Fibroblast of lung (primary cell): ENCODE results near the gene ZBED5. TPM values are rescaled to one million over a fixed set of nuclear protein-coding genes. Genes with fewer than 3 reads are reported as not detected.

Source experiments
- DNase-seq, 2 donors: peaks; one replicate each; pipeline versions ENCODE4 v3.0.0 to v3.0.0-alpha.2; 2010; ENCODE audit warnings: low read depth in 2 of 2
- H2AFZ ChIP-seq: 2 replicates; pipeline ENCODE4 v1.5.1; 2012; ENCODE audit warnings: low read length, control low read depth, inconsistent platforms
- H3K27ac ChIP-seq: 2 replicates; pipeline ENCODE4 v1.5.1; 2011; ENCODE audit warnings: low read length, control low read depth; ENCODE audit not compliant: insufficient read depth
- H3K27me3 ChIP-seq: 2 replicates; pipeline ENCODE4 v1.5.1; 2011; ENCODE audit warnings: mild to moderate bottlenecking, low read length; ENCODE audit not compliant: control insufficient read depth, insufficient read depth
- H3K36me3 ChIP-seq: 2 replicates; pipeline ENCODE4 v1.5.1; 2011; ENCODE audit warnings: low read length; ENCODE audit not compliant: control insufficient read depth, insufficient read depth
- H3K4me1 ChIP-seq: 2 replicates; pipeline ENCODE4 v1.5.1; 2011; ENCODE audit warnings: low read length; ENCODE audit not compliant: control insufficient read depth, insufficient read depth; ENCODE audit errors: extremely low read depth
- H3K4me2 ChIP-seq: 2 replicates; pipeline ENCODE4 v1.5.1; 2011; ENCODE audit warnings: low read length, control low read depth; ENCODE audit not compliant: insufficient read depth; ENCODE audit errors: extremely low read depth
- H3K4me3 ChIP-seq, 4 experiments: fragments of 200-600 bp in 1 of 4; sonication (generic) in 1 of 4; replicated peaks in 1 of 4; 2 replicates each; pipeline ENCODE4 v1.5.1; 2011 to 2016; ENCODE audit warnings: low read length in 4 of 4, low read depth in 3 of 4, mild to moderate bottlenecking in 3 of 4, control low read depth in 2 of 4, inconsistent platforms in 1 of 4, mixed read lengths in 1 of 4; ENCODE audit not compliant: insufficient read depth in 1 of 4; ENCODE audit errors: control extremely low read depth in 1 of 4
- H3K79me2 ChIP-seq: 2 replicates; pipeline ENCODE4 v1.5.1; 2012; ENCODE audit warnings: mild to moderate bottlenecking, low read length, inconsistent platforms; ENCODE audit not compliant: control insufficient read depth, insufficient read depth
- H3K9ac ChIP-seq: 2 replicates; pipeline ENCODE4 v1.5.1; 2011; ENCODE audit warnings: mild to moderate bottlenecking, low read length, control low read depth; ENCODE audit not compliant: insufficient read depth
- H3K9me3 ChIP-seq: 2 replicates; pipeline ENCODE4 v1.5.1; 2012; ENCODE audit warnings: low read depth, low read length; ENCODE audit not compliant: control insufficient read depth, insufficient read depth
- H4K20me1 ChIP-seq: 2 replicates; pipeline ENCODE4 v1.5.1; 2011; ENCODE audit warnings: low read length; ENCODE audit not compliant: control insufficient read depth, insufficient read depth; ENCODE audit errors: extremely low read depth
- EZH2 ChIP-seq: IDR thresholded peaks from 2 replicates; pipeline ENCODE4 v1.5.1; 2012; ENCODE audit warnings: low read length, control low read depth, mild to moderate bottlenecking; ENCODE audit errors: missing control alignments
- polyA minus RNA-seq: library from RNA; depleted of rRNA, polyadenylated mRNA; stranded (reverse); fragments of >200 nt; gene quantifications from 2 replicates; pipeline ENCODE4 v1.2.3, GENCODE V29; 2011; ENCODE audit warnings: low replicate concordance
- polyA plus RNA-seq, 2 donors: library from polyadenylated mRNA; depleted of rRNA in 1 of 2; stranded (reverse) in 1 of 2; unstranded in 1 of 2; fragments of >200 nt; gene quantifications; 2 replicates each; pipeline ENCODE4 v1.2.1, GENCODE V29; 2011 to 2012; ENCODE audit warnings: missing spikeins in 1 of 2
- total RNA-seq: library from RNA; depleted of rRNA; stranded (reverse); fragments of >200 nt; gene quantifications from 2 replicates; pipeline ENCODE4 v1.2.1, GENCODE V29; 2014
- TF ChIP-seq, protein P1 (sequence below), 2 donors: IDR thresholded peaks in 1 of 2; conservative IDR thresholded peaks in 1 of 2; 1 replicate in 1 of 2; 2 replicates in 1 of 2; pipeline ENCODE4 v1.5.1; 2011 to 2012; ENCODE audit warnings: low read length in 2 of 2, control low read depth in 1 of 2, inconsistent platforms in 1 of 2, low read depth in 1 of 2, mild to moderate bottlenecking in 1 of 2

ZBED5 gene
- total RNA-seq, result 22.6 and 29.4 TPM in 2 replicates
- polyA plus RNA-seq, result 54.2 and 61.3 TPM in 2 replicates
- 22.2 and 30.6 TPM in 2 replicates for polyA plus RNA-seq (2012)
- polyA minus RNA-seq, result 278 and 351 TPM in 2 replicates

DNA sequence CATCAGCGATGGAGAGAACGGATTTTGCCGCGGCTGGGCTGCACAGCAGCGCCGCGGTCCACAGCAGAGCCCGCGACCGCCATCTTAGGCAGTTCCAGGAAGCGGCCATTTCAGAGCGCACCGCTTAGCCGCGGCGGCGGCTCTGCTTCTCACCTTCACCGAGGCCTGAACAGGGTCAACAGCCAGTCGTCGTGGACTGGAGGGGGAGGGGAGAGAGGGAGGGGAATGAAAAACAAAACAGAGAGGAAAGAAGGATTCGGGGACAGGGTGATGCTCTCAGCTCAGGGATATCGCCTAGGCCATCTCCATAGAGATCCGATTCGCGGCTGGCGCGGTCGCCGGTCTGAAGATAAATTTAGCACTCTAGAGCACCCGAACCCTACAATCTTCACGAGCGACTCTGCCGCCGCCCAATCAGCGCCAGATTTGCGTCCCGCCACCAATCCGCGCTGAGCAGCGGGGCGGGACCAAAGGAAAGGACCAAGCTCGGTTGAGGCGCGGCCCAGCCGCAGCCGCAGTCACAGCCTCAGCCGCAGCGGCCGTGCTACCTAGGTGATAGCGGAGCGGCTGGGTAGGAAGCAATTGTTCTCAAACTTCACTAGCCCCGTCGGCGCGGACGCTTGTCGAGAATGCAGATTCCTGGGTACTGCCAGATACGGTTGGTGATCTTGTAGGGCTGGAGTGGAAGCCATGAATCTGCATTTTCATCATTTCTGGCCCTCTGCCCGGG, at the start of gene ZBED5:
Gene ZBED5 (minus strand): TSS at position 345 of the 730 bp plus-strand sequence. CDS start 3,108 bp downstream, outside the sequence.
- TF ChIP-seq, protein P1, sequence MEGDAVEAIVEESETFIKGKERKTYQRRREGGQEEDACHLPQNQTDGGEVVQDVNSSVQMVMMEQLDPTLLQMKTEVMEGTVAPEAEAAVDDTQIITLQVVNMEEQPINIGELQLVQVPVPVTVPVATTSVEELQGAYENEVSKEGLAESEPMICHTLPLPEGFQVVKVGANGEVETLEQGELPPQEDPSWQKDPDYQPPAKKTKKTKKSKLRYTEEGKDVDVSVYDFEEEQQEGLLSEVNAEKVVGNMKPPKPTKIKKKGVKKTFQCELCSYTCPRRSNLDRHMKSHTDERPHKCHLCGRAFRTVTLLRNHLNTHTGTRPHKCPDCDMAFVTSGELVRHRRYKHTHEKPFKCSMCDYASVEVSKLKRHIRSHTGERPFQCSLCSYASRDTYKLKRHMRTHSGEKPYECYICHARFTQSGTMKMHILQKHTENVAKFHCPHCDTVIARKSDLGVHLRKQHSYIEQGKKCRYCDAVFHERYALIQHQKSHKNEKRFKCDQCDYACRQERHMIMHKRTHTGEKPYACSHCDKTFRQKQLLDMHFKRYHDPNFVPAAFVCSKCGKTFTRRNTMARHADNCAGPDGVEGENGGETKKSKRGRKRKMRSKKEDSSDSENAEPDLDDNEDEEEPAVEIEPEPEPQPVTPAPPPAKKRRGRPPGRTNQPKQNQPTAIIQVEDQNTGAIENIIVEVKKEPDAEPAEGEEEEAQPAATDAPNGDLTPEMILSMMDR (conservative IDR thresholded peaks at IDR 0.05 in 1 of 2, IDR thresholded peaks at IDR 0.05 in 1 of 2; ENCODE audit: low read depth in 1 of 2, low read length in 2 of 2), result peak in 1 of 2 donors; percentile 17
- TF ChIP-seq EZH2, result no peak
- Histone ChIP-seq H4K20me1 (no peaks in the 10 kb centered on the region), H3K79me2 (peaks cover 55% of the 10 kb centered on the region), H3K27me3 (no peaks in the 10 kb centered on the region), H3K9ac (peak within 1 kb of the TSS; percentile 87), H3K9me3 (no peaks in the 10 kb centered on the region), H3K4me3 (peak within 1 kb of the TSS; percentile 78 to 95 (median 88)), H3K36me3 (peaks cover 13% of the 10 kb centered on the region), H3K4me2 (peak within 1 kb of the TSS; percentile 83), H3K4me1 (peaks cover 2% of the 10 kb centered on the region), H2AFZ (peak within 1 kb of the TSS; percentile 56), H3K27ac (peak within 1 kb of the TSS; percentile 96)
- DNase-seq, result peak; percentile 97 to 98

DNA sequence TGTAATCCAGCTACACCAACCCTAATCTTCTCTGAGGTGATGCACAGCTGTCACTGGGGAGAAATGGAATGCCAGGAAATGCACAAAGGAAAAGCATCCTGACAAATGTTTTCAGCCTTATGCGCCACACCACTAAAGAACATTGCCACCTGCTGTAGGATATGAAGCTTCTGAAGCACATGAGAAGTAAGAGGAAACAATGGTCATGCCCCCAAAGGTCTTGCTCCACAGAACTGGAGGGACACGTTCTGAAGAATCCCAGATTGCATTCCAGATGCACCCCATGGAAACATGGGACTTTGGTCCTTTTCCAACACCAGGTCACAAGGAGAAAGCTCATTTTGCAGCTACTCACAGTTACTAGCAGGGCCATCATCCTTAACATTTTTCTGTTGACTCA, 48.7 kb upstream of the ZBED5 start:
- peak overlapping the region; percentile 10 for H3K4me2 ChIP-seq
- TF ChIP-seq, protein P1 (conservative IDR thresholded peaks at IDR 0.05 in 1 of 2, IDR thresholded peaks at IDR 0.05 in 1 of 2; ENCODE audit: low read depth in 1 of 2, low read length in 2 of 2), result peak in 1 of 2 donors; percentile 17
- no peak for TF ChIP-seq EZH2
- DNase-seq, result peak; percentile 44 to 57
- H3K27me3 ChIP-seq, result no peaks in the 10 kb centered on the region
- H3K4me1 ChIP-seq, result peaks cover 31% of the 10 kb centered on the region
- no peak overlapping the region for H3K4me3 ChIP-seq
- H3K9me3 ChIP-seq, result no peaks in the 10 kb centered on the region
- H3K36me3 ChIP-seq, result no peaks in the 10 kb centered on the region
- no peak overlapping the region for H3K27ac ChIP-seq
- H2AFZ ChIP-seq, result no peak overlapping the region
- no peaks in the 10 kb centered on the region for H3K79me2 ChIP-seq
- no peaks in the 10 kb centered on the region for H4K20me1 ChIP-seq
- H3K9ac ChIP-seq, result no peak overlapping the region

DNA sequence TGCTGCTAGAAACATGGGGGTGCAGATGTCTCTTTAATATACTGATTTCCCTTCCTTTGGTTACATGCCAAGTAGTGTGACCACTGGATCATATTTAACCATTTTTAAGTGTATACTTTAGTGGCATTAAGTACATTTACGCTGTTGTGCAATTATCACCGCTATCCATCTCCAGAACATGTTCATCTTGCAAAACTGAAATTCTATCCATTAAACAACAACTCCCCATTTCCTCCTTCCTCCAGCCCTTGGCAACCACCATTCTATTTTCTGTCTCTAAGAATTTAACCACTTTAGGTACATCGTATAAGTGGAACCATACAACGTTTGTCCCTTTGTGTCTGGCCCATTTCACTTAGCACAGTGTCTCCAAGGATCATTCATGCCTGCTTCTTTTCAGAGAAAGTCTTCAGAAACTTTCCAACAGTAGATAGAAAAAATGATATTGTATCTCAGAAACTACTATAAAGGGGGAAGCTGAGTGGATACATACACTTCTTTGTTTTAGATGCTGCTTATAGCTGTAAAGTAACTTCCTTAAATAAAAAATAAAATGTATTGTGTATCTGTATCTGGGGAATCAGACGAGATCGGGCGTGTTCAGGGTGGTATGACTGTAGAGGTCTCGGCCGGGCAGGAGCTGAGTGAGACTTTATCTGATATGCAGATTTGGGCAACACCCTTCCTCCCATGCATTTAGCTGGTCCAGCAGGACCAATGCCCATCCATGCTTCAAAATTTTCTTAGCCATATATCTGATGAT, 44.6 kb upstream of the ZBED5 start:
- no peak overlapping the region for H3K27ac ChIP-seq
- H3K4me2 ChIP-seq, result no peak overlapping the region
- H3K36me3 ChIP-seq, result no peaks in the 10 kb centered on the region
- no peak overlapping the region for H3K4me3 ChIP-seq
- no peaks in the 10 kb centered on the region for H3K9me3 ChIP-seq
- no peak for TF ChIP-seq EZH2
- TF ChIP-seq, protein P1 (conservative IDR thresholded peaks at IDR 0.05 in 1 of 2, IDR thresholded peaks at IDR 0.05 in 1 of 2; ENCODE audit: low read depth in 1 of 2, low read length in 2 of 2), result no peak
- H4K20me1 ChIP-seq, result no peaks in the 10 kb centered on the region
- DNase-seq, result peak in 1 of 2 donors; percentile 76
- peaks cover 36% of the 10 kb centered on the region for H3K4me1 ChIP-seq
- H3K79me2 ChIP-seq, result peaks cover 7% of the 10 kb centered on the region
- no peaks in the 10 kb centered on the region for H3K27me3 ChIP-seq
- H3K9ac ChIP-seq, result no peak overlapping the region
- no peak overlapping the region for H2AFZ ChIP-seq
